Measurements from ENCODE around the gene VPS9D1. TPM values are rescaled to one million over a fixed set of nuclear protein-coding genes. Genes with fewer than 3 reads are reported as not detected.

Gene VPS9D1
- total and polyA plus RNA-seq, 7 donors, result 3.7 to 10.3 (median 5.2) TPM

- TF ChIP-seq CTCF (IDR thresholded peaks at IDR 0.05), result no peak
- no peak for DNase-seq
- H3K36me3 ChIP-seq (ENCODE audit: insufficient read depth in 1 of 2, low read depth in 1 of 2), result peaks cover 0 to 2% of the 10 kb centered on the region in 2 donors
- peaks cover 15% of the 10 kb centered on the region for H3K4me1 ChIP-seq
- H3K4me3 ChIP-seq, result no peak overlapping the region
- intact Hi-C loops (cut with DNase I), result loop anchor here (5.0 to 10.0 kb wide), 3 partner anchors 87 to 160 kb away; no protein-coding TSS in a partner anchor
- no peak overlapping the region for H3K27ac ChIP-seq
- H3K27me3 ChIP-seq (ENCODE audit: insufficient read depth in 3 of 3, low read length in 2 of 3), result peaks cover 0 to 44% (median 0%) of the 10 kb centered on the region in 3 donors
- 57 to 62% (median 58%) methylated on average over 15 of the region's 15 CpGs for WGBS, 3 donors
- no peaks in the 10 kb centered on the region for H3K9me3 ChIP-seq
- ATAC-seq, result no peak
Observed at GRCh38 chr16:89705006-89705405, 15.7 kb downstream of the VPS9D1 start.

- H3K4me3 ChIP-seq, result no peak overlapping the region
- peaks cover 0 to 44% (median 0%) of the 10 kb centered on the region in 3 donors for H3K27me3 ChIP-seq (ENCODE audit: insufficient read depth in 3 of 3, low read length in 2 of 3)
- peaks cover 20% of the 10 kb centered on the region for H3K4me1 ChIP-seq
- intact Hi-C loops (cut with DNase I), result loop anchor here in 1 of 2 donors (5.0 to 10.0 kb wide), 2 partner anchors 88 to 161 kb away; no protein-coding TSS in a partner anchor
- H3K9me3 ChIP-seq, result no peaks in the 10 kb centered on the region
- no peak for ATAC-seq
- 44 to 49% (median 47%) methylated on average over 13 of the region's 13 CpGs for WGBS, 3 donors
- no peak for DNase-seq
- no peaks in the 10 kb centered on the region for H3K36me3 ChIP-seq (ENCODE audit: insufficient read depth in 1 of 2, low read depth in 1 of 2)
- no peak overlapping the region for H3K27ac ChIP-seq
- no peak for TF ChIP-seq CTCF (IDR thresholded peaks at IDR 0.05)
Observed at GRCh38 chr16:89704281-89704680, 16.4 kb downstream of the VPS9D1 start.

GRCh38 chr16:89701425-89702406, 19.0 kb downstream of the VPS9D1 start, which contains the start of gene SPATA2L:
SPATA2L (minus strand) TSS chr16:89701705; CDS start chr16:89701232, 473 bp downstream.
- no peak for TF ChIP-seq CTCF (IDR thresholded peaks at IDR 0.05)
- H3K36me3 ChIP-seq (ENCODE audit: insufficient read depth in 1 of 2, low read depth in 1 of 2), result no peaks in the 10 kb centered on the region
- H3K9me3 ChIP-seq, result no peaks in the 10 kb centered on the region
- DNase-seq (peak; percentile 84 to 91), ATAC-seq (peak; percentile 69 to 78 (median 76))
- 1% methylated on average over 65 to 97 of the region's 97 CpGs for WGBS, 3 donors
- peaks cover 0 to 48% (median 0%) of the 10 kb centered on the region in 3 donors for H3K27me3 ChIP-seq (ENCODE audit: insufficient read depth in 3 of 3, low read length in 2 of 3)
- peaks cover 20% of the 10 kb centered on the region for H3K4me1 ChIP-seq
- intact Hi-C loops (cut with DNase I), result loop anchor here in 1 of 2 donors (5.0 to 10.0 kb wide), 2 partner anchors 91 to 163 kb away; no protein-coding TSS in a partner anchor
- H3K4me3 ChIP-seq, result peak within 1 kb of the TSS; percentile 69
- H3K27ac ChIP-seq, result peak within 1 kb of the TSS; percentile 32

GRCh38 chr16:89700649-89701424, 19.9 kb downstream of the VPS9D1 start:
- Histone ChIP-seq H3K27ac (peak overlapping the region; percentile 32), H3K27me3 (ENCODE audit: insufficient read depth in 3 of 3, low read length in 2 of 3) (peaks cover 0 to 48% (median 0%) of the 10 kb centered on the region in 3 donors), H3K36me3 (ENCODE audit: insufficient read depth in 1 of 2, low read depth in 1 of 2) (peaks cover 0 to 2% of the 10 kb centered on the region in 2 donors), H3K9me3 (no peaks in the 10 kb centered on the region), H3K4me1 (peaks cover 20% of the 10 kb centered on the region), H3K4me3 (peak overlapping the region; percentile 69)
- DNase-seq, result peak in 1 of 2 donors; percentile 61
- ATAC-seq, result peak in 1 of 4 donors; percentile 4
- WGBS, 3 donors, result 3 to 7% (median 3%) methylated on average over 20 to 78 of the region's 78 CpGs
- intact Hi-C loops (cut with DNase I), result loop anchor here in 1 of 2 donors (5.0 to 10.0 kb wide), 2 partner anchors 91 to 164 kb away; no protein-coding TSS in a partner anchor
- TF ChIP-seq CTCF (IDR thresholded peaks at IDR 0.05), result no peak
